ENCODE results near the gene ALPI. TPM values are rescaled to one million over a fixed set of nuclear protein-coding genes. Genes with fewer than 3 reads are reported as not detected.
A peak's percentile ranks its signal among the peaks of the same experiment; 100 is the strongest.
"Not testable (repeated sequence)": the region's sequence is repeated elsewhere in the genome, so short reads cannot be mapped to it uniquely, and the experiment has no call there.

Gene ALPI
- total RNA-seq, 1 donor from 2014 or later, result not detected

DNA sequence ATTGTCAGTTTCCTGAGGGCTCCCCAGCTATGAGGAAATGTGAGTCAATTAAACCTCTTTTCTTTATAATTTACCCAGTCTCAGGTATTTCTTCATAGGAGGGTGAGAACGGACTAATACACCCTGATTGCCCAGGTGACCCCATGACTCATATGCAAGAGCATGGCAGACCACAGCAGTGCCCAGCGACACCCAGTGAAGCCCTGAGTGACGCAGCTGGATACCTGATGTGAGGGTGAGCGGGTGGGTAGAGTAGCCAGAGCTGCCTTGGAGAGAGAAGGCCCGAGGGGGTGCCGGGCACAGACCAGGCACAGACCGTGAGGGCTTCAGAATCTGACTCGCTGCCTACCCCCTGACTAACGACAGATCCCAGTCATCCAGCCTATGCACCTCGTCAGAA lies 33.9 kb upstream of the ALPI start:
- Mint-ChIP-seq H3K4me1 (ENCODE audit: low read depth, unreplicated experiment) (peaks cover 2% of the 10 kb centered on the region), H3K4me3 (ENCODE audit: unreplicated experiment) (no peak overlapping the region), H3K27ac (ENCODE audit: unreplicated experiment) (no peak overlapping the region), H3K36me3 (ENCODE audit: unreplicated experiment) (peaks cover 6% of the 10 kb centered on the region), H3K9me3 (ENCODE audit: unreplicated experiment) (peaks cover 5% of the 10 kb centered on the region), H3K27me3 (ENCODE audit: unreplicated experiment) (peaks cover 18% of the 10 kb centered on the region)
- no peak for DNase-seq
- TF ChIP-seq, protein P1, sequence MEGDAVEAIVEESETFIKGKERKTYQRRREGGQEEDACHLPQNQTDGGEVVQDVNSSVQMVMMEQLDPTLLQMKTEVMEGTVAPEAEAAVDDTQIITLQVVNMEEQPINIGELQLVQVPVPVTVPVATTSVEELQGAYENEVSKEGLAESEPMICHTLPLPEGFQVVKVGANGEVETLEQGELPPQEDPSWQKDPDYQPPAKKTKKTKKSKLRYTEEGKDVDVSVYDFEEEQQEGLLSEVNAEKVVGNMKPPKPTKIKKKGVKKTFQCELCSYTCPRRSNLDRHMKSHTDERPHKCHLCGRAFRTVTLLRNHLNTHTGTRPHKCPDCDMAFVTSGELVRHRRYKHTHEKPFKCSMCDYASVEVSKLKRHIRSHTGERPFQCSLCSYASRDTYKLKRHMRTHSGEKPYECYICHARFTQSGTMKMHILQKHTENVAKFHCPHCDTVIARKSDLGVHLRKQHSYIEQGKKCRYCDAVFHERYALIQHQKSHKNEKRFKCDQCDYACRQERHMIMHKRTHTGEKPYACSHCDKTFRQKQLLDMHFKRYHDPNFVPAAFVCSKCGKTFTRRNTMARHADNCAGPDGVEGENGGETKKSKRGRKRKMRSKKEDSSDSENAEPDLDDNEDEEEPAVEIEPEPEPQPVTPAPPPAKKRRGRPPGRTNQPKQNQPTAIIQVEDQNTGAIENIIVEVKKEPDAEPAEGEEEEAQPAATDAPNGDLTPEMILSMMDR (IDR thresholded peaks at IDR 0.05; ENCODE audit: partially characterized antibody, unreplicated experiment), result no peak

- not testable (repeated sequence) for DNase-seq; H3K4me3 Mint-ChIP-seq (ENCODE audit: unreplicated experiment); H3K9me3 Mint-ChIP-seq (ENCODE audit: unreplicated experiment); H3K27ac Mint-ChIP-seq (ENCODE audit: unreplicated experiment); H3K4me1 Mint-ChIP-seq (ENCODE audit: low read depth, unreplicated experiment); H3K36me3 Mint-ChIP-seq (ENCODE audit: unreplicated experiment)
- peaks cover 18% of the 10 kb centered on the region for H3K27me3 Mint-ChIP-seq (ENCODE audit: unreplicated experiment)
These were observed 33.0 kb upstream of the ALPI start for GRCh38 chr2:232422996-232423395.

- peaks cover 18% of the 10 kb centered on the region for H3K27me3 Mint-ChIP-seq (ENCODE audit: unreplicated experiment)
- H3K4me1 Mint-ChIP-seq (ENCODE audit: low read depth, unreplicated experiment); H3K4me3 Mint-ChIP-seq (ENCODE audit: unreplicated experiment); DNase-seq; H3K36me3 Mint-ChIP-seq (ENCODE audit: unreplicated experiment); H3K9me3 Mint-ChIP-seq (ENCODE audit: unreplicated experiment); H3K27ac Mint-ChIP-seq (ENCODE audit: unreplicated experiment): not testable (repeated sequence)
These were observed 32.5 kb upstream of the ALPI start for GRCh38 chr2:232423407-232423806.

DNA sequence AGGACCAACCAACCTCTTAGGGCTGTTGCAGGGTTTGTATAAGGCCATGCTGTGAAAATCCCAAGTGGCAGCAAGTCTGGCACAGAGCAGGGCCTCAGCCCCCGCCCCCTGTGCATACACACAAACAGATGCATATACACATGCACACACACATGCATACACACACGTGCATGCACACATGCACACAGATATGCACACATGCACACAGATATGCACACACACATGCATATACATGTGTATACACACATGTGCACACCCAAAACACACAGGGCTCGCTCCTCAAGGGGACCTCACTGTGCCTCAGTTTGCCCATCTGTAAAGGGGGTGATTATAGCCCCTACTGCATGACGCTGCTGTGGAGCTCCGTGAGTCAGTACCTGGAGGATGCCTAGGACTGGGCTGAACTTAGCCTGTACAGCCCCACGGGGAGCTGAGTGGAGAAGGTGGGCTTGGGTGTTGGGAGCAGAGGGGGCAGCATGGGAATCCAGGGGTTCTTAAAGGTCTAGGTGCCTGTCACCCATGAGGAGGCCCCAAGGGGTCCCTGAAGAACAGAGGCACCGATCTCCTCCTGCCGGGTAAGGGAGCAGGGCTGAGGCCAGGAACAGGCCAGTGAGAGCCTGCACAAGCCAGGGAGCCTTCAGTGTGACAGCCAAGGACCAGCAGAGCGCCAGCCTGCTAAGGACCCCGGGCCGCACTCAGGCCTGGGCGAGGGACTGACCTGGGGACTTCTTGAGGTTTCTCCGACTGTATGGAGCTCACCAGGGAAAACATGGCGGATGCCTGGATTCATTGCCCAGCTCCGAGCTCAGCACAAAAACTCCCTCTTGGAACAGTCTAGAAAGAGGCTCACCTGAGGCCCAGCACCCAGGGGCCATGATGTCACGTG lies 24.0 kb upstream of the ALPI start:
- no peak overlapping the region for H3K27ac Mint-ChIP-seq (ENCODE audit: unreplicated experiment)
- H3K4me1 Mint-ChIP-seq (ENCODE audit: low read depth, unreplicated experiment), result no peaks in the 10 kb centered on the region
- H3K4me3 Mint-ChIP-seq (ENCODE audit: unreplicated experiment), result no peak overlapping the region
- no peaks in the 10 kb centered on the region for H3K9me3 Mint-ChIP-seq (ENCODE audit: unreplicated experiment)
- H3K27me3 Mint-ChIP-seq (ENCODE audit: unreplicated experiment), result peaks cover 5% of the 10 kb centered on the region
- DNase-seq, result no peak
- TF ChIP-seq, protein P1 (IDR thresholded peaks at IDR 0.05; ENCODE audit: partially characterized antibody, unreplicated experiment), result no peak
- H3K36me3 Mint-ChIP-seq (ENCODE audit: unreplicated experiment), result no peaks in the 10 kb centered on the region

- DNase-seq, result peak; percentile 54
- H3K4me3 Mint-ChIP-seq (ENCODE audit: unreplicated experiment), result no peak overlapping the region
- H3K27ac Mint-ChIP-seq (ENCODE audit: unreplicated experiment), result no peak overlapping the region
- peaks cover 6% of the 10 kb centered on the region for H3K27me3 Mint-ChIP-seq (ENCODE audit: unreplicated experiment)
- H3K4me1 Mint-ChIP-seq (ENCODE audit: low read depth, unreplicated experiment), result no peaks in the 10 kb centered on the region
- H3K9me3 Mint-ChIP-seq (ENCODE audit: unreplicated experiment), result peaks cover 2% of the 10 kb centered on the region
- TF ChIP-seq, protein P1 (IDR thresholded peaks at IDR 0.05; ENCODE audit: partially characterized antibody, unreplicated experiment), result peak; percentile 17
- no peaks in the 10 kb centered on the region for H3K36me3 Mint-ChIP-seq (ENCODE audit: unreplicated experiment)
These were observed 23.3 kb upstream of the ALPI start for GRCh38 chr2:232432598-232433184.

GRCh38 chr2:232433622-232434021 lies 22.3 kb upstream of the ALPI start:
- H3K9me3 Mint-ChIP-seq (ENCODE audit: unreplicated experiment); H3K36me3 Mint-ChIP-seq (ENCODE audit: unreplicated experiment); H3K27ac Mint-ChIP-seq (ENCODE audit: unreplicated experiment); H3K4me1 Mint-ChIP-seq (ENCODE audit: low read depth, unreplicated experiment); H3K27me3 Mint-ChIP-seq (ENCODE audit: unreplicated experiment); H3K4me3 Mint-ChIP-seq (ENCODE audit: unreplicated experiment); DNase-seq: not testable (repeated sequence)

Data from glutamatergic neuron (in vitro differentiated cells).